ENCODE measurements around the gene JPT2.

JPT2 gene

DNA sequence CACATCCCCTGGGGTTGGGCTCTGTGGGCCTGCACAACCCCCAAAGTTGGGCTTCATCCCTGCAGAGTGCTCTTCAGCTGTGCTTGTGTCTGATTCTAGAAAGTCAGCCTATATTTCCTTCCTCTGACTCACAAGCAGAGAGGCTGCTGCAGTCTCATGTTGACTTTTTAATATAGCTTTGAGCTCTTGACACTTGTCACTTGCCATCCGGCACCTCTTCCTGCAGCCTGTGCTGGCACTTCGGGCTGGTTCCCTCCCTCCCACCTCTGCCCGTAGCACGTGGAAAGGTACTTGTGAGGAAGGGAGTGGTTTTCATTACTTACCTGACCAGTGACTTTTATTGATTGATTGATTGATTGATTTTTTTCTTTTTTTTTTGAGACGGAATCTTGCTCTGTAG is 19.0 kb upstream of the JPT2 start:
- Histone ChIP-seq H3K9ac (no peak overlapping the region), H3K27ac (no peak overlapping the region), H3K36me3 (ENCODE audit: insufficient read depth) (peaks cover 3% of the 10 kb centered on the region; the same call in 1 of the 2 replicates), H3K4me1 (ENCODE audit: low read depth, poor library complexity, severe bottlenecking) (no peaks in the 10 kb centered on the region), H3K4me3 (IDR thresholded peaks at IDR 0.05; ENCODE audit: insufficient read depth, low read depth, low read length) (no peak overlapping the region), H2AFZ (ENCODE audit: low read depth) (no peak overlapping the region), H3K79me2 (ENCODE audit: insufficient read depth, low read depth) (no peaks in the 10 kb centered on the region), H3K4me2 (no peak overlapping the region), H4K20me1 (ENCODE audit: insufficient read depth) (no peaks in the 10 kb centered on the region), H3K27me3 (ENCODE audit: insufficient read depth, low read depth) (no peaks in the 10 kb centered on the region)
- TF ChIP-seq, protein P1, sequence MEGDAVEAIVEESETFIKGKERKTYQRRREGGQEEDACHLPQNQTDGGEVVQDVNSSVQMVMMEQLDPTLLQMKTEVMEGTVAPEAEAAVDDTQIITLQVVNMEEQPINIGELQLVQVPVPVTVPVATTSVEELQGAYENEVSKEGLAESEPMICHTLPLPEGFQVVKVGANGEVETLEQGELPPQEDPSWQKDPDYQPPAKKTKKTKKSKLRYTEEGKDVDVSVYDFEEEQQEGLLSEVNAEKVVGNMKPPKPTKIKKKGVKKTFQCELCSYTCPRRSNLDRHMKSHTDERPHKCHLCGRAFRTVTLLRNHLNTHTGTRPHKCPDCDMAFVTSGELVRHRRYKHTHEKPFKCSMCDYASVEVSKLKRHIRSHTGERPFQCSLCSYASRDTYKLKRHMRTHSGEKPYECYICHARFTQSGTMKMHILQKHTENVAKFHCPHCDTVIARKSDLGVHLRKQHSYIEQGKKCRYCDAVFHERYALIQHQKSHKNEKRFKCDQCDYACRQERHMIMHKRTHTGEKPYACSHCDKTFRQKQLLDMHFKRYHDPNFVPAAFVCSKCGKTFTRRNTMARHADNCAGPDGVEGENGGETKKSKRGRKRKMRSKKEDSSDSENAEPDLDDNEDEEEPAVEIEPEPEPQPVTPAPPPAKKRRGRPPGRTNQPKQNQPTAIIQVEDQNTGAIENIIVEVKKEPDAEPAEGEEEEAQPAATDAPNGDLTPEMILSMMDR (conservative IDR thresholded peaks at IDR 0.05; ENCODE audit: low read depth, low read length) = no peak

DNA sequence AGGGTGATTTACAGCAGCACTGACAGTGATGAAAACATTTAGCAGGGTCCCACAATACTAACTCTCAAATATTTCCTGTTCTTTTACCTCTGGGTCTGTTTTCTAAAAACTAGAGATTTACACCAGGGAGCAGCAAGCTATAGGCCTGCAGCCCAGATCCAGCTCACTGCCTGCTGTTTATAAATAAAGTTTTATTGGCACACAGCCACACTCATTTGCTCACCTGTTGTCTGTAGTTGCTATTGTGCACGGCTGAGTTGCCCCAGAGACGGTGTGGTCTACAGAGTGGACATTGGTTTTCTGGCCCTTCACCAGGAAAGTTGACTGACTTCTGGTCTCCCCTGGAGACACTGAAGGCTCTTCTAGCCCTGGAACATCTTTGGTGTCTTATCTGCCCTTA is 16.3 kb upstream of the JPT2 start:
- H3K9ac ChIP-seq = no peak overlapping the region
- H3K79me2 ChIP-seq (ENCODE audit: insufficient read depth, low read depth) = no peaks in the 10 kb centered on the region
- H3K4me3 ChIP-seq (IDR thresholded peaks at IDR 0.05; ENCODE audit: insufficient read depth, low read depth, low read length) = no peak overlapping the region
- H3K4me2 ChIP-seq = no peak overlapping the region
- H3K27ac ChIP-seq = no peak overlapping the region
- H4K20me1 ChIP-seq (ENCODE audit: insufficient read depth) = no peaks in the 10 kb centered on the region
- H3K36me3 ChIP-seq (ENCODE audit: insufficient read depth) = peaks cover 3% of the 10 kb centered on the region; the same call in 1 of the 2 replicates
- TF ChIP-seq, protein P1 (conservative IDR thresholded peaks at IDR 0.05; ENCODE audit: low read depth, low read length) = no peak
- no peak overlapping the region for H2AFZ ChIP-seq (ENCODE audit: low read depth)
- H3K27me3 ChIP-seq (ENCODE audit: insufficient read depth, low read depth) = no peaks in the 10 kb centered on the region
- no peaks in the 10 kb centered on the region for H3K4me1 ChIP-seq (ENCODE audit: low read depth, poor library complexity, severe bottlenecking)

DNA sequence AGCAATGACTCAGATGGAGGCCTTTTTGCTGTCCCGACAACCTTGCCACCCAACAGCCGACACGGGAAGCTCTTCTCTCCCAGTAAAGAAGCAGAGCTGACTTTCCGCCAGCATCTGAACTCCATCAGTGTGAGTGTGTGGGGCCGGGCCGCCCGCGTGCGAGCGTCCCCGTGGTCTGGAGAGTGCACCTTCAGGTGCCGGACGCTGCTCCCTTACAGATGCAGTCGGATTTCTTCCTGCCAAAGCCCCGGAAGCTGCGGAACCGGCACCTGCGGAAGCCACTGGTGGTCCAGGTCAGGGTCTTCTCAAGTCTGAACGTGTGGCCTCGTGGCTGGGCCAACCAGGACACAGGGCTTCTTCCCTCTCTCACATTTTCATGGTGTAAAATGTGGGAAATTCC is 15.5 kb upstream of the JPT2 start:
- no peak overlapping the region for H3K9ac ChIP-seq
- no peak overlapping the region for H3K4me2 ChIP-seq
- H3K27me3 ChIP-seq (ENCODE audit: insufficient read depth, low read depth) = no peaks in the 10 kb centered on the region
- no peak overlapping the region for H3K27ac ChIP-seq
- no peaks in the 10 kb centered on the region for H3K79me2 ChIP-seq (ENCODE audit: insufficient read depth, low read depth)
- H4K20me1 ChIP-seq (ENCODE audit: insufficient read depth) = no peaks in the 10 kb centered on the region
- peaks cover 3% of the 10 kb centered on the region; the same call in 1 of the 2 replicates for H3K36me3 ChIP-seq (ENCODE audit: insufficient read depth)
- TF ChIP-seq, protein P1 (conservative IDR thresholded peaks at IDR 0.05; ENCODE audit: low read depth, low read length) = no peak
- H2AFZ ChIP-seq (ENCODE audit: low read depth) = no peak overlapping the region
- no peak overlapping the region for H3K4me3 ChIP-seq (IDR thresholded peaks at IDR 0.05; ENCODE audit: insufficient read depth, low read depth, low read length)
- no peaks in the 10 kb centered on the region for H3K4me1 ChIP-seq (ENCODE audit: low read depth, poor library complexity, severe bottlenecking)

DNA sequence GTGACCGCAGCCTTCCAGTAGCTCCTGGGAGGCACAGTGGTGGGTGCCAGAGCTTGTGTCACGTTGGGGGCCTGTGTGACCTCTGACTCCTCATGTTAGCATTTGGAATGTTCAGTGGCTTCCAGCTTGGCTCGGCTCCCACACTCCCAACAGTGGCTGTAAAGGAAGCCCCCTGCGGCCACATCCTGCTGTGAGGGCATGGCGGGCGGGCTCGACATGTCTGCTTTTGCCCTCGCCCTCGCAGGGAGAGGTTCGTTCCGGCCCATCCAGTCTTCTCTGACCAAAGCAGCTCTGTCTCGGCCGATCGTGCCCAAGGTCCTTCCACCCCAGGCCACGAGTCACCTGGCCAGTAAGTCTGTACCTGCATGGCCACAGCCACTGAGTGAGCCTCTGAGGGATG is 12.2 kb upstream of the JPT2 start:
- no peaks in the 10 kb centered on the region for H3K4me1 ChIP-seq (ENCODE audit: low read depth, poor library complexity, severe bottlenecking)
- H3K4me3 ChIP-seq (IDR thresholded peaks at IDR 0.05; ENCODE audit: insufficient read depth, low read depth, low read length) = no peak overlapping the region
- no peak overlapping the region for H3K9ac ChIP-seq
- TF ChIP-seq, protein P1 (conservative IDR thresholded peaks at IDR 0.05; ENCODE audit: low read depth, low read length) = no peak
- H3K79me2 ChIP-seq (ENCODE audit: insufficient read depth, low read depth) = no peaks in the 10 kb centered on the region
- no peak overlapping the region for H2AFZ ChIP-seq (ENCODE audit: low read depth)
- H3K27ac ChIP-seq = no peak overlapping the region
- H3K36me3 ChIP-seq (ENCODE audit: insufficient read depth) = peaks cover 3% of the 10 kb centered on the region; the same call in 1 of the 2 replicates
- no peak overlapping the region for H3K4me2 ChIP-seq
- H3K27me3 ChIP-seq (ENCODE audit: insufficient read depth, low read depth) = no peaks in the 10 kb centered on the region
- H4K20me1 ChIP-seq (ENCODE audit: insufficient read depth) = no peaks in the 10 kb centered on the region
